Hepatocyte (in vitro differentiated cells): ENCODE data around the gene ARHGEF26. TPM values are rescaled to one million over a fixed set of nuclear protein-coding genes. Genes with fewer than 3 reads are reported as not detected.

Experiments
- DNase-seq: peaks from one replicate; pipeline ENCODE4 v3.0.0-alpha.2; 2016; ENCODE audit warnings: low spot score
- H2AFZ ChIP-seq: fragments of 200-600 bp; sonication (generic); 2 replicates; pipeline ENCODE4 v1.6.0; 2016; ENCODE audit warnings: antibody characterized with exemption, mild to moderate bottlenecking
- H3K27ac ChIP-seq: fragments of 200-600 bp; sonication (generic); 2 replicates; pipeline ENCODE4 v1.5.1; 2016; ENCODE audit warnings: mild to moderate bottlenecking
- H3K27me3 ChIP-seq: fragments of 200-600 bp; sonication (generic); 2 replicates; pipeline ENCODE4 v1.6.1; 2016
- H3K36me3 ChIP-seq: fragments of 200-600 bp; sonication (generic); replicated peaks from 2 replicates; pipeline ENCODE4 v1.5.1; 2016; ENCODE audit warnings: low read depth; ENCODE audit not compliant: insufficient read depth
- H3K4me1 ChIP-seq: fragments of 200-600 bp; sonication (generic); 2 replicates; pipeline ENCODE4 v1.5.1; 2016; ENCODE audit warnings: mild to moderate bottlenecking, moderate library complexity; ENCODE audit not compliant: insufficient read depth
- H3K4me2 ChIP-seq: fragments of 200-600 bp; sonication (generic); 2 replicates; pipeline ENCODE4 v1.6.0; 2016
- H3K4me3 ChIP-seq: fragments of 200-600 bp; sonication (generic); 2 replicates; pipeline ENCODE4 v1.5.1; 2016; ENCODE audit warnings: mild to moderate bottlenecking
- H3K79me2 ChIP-seq: fragments of 200-600 bp; sonication (generic); 2 replicates; pipeline ENCODE4 v1.6.0; 2017; ENCODE audit warnings: mild to moderate bottlenecking
- H3K9me2 ChIP-seq: fragments of 200-600 bp; sonication (generic); replicated peaks from 2 replicates; pipeline ENCODE4 v1.6.0; 2017; ENCODE audit warnings: mild to moderate bottlenecking; ENCODE audit not compliant: insufficient read depth
- H3K9me3 ChIP-seq: fragments of 200-600 bp; sonication (generic); 2 replicates; pipeline ENCODE4 v1.5.1; 2016; ENCODE audit warnings: low read depth, mild to moderate bottlenecking
- H4K20me1 ChIP-seq: fragments of 200-600 bp; sonication (generic); 2 replicates; pipeline ENCODE4 v1.6.0; 2016; ENCODE audit warnings: mild to moderate bottlenecking; ENCODE audit not compliant: insufficient read depth, poor library complexity, severe bottlenecking
- EZH2 ChIP-seq: fragments of 200-600 bp; sonication (generic); IDR thresholded peaks from 2 replicates; pipeline ENCODE4 v1.6.1; 2016; ENCODE audit warnings: antibody characterized with exemption, mild to moderate bottlenecking, borderline replicate concordance
- EZH2phosphoT487 ChIP-seq: fragments of 200-600 bp; sonication (generic); IDR thresholded peaks from one replicate; pipeline ENCODE4 v1.6.1; 2018; ENCODE audit warnings: antibody characterized with exemption, mild to moderate bottlenecking, low read depth, moderate library complexity; ENCODE audit not compliant: unreplicated experiment, severe bottlenecking
- WGBS: methylation state at CpG from one replicate; pipeline ENCODE4 v1.1.6; 2016; ENCODE audit warnings: low lambda C conversion rate; ENCODE audit errors: missing lambda C conversion rate; 5-methylcytosine and 5-hydroxymethylcytosine counted together
- polyA plus RNA-seq: library from polyadenylated mRNA; unstranded; fragments of >200 nt; fragmentation: Nextera tagmentation; extraction: Ambion mirVana; gene quantifications from 2 replicates; pipeline ENCODE4 v1.2.1, GENCODE V29; 2016
- total RNA-seq: library from RNA; depleted of rRNA; stranded (reverse); fragments of >200 nt; gene quantifications from 2 replicates; pipeline ENCODE4 v1.2.3, GENCODE V29; 2014
- TF ChIP-seq, protein P1 (sequence below): fragments of 200-600 bp; sonication (generic); IDR thresholded peaks from 2 replicates; pipeline ENCODE4 v1.5.1; 2016; ENCODE audit warnings: antibody characterized with exemption, mild to moderate bottlenecking; ENCODE audit not compliant: poor library complexity

Gene ARHGEF26
- total and polyA plus RNA-seq, 2 experiments from 2014 or later, result 13.6 to 20.9 TPM

GRCh38 chr3:154275965-154276364 is 154.8 kb downstream of the ARHGEF26 start:
- H3K27me3 ChIP-seq, result no peaks in the 10 kb centered on the region
- no peaks in the 10 kb centered on the region for H4K20me1 ChIP-seq
- WGBS, result 69% methylated on average over 2 of the region's 2 CpGs
- H3K9me2 ChIP-seq, result no peaks in the 10 kb centered on the region
- H3K27ac ChIP-seq, result no peak overlapping the region
- DNase-seq, result no peak
- no peaks in the 10 kb centered on the region for H3K36me3 ChIP-seq
- H3K79me2 ChIP-seq, result peaks cover 3% of the 10 kb centered on the region
- no peak overlapping the region for H2AFZ ChIP-seq
- TF ChIP-seq EZH2phosphoT487, result no peak
- no peak for TF ChIP-seq EZH2
- TF ChIP-seq, protein P1, sequence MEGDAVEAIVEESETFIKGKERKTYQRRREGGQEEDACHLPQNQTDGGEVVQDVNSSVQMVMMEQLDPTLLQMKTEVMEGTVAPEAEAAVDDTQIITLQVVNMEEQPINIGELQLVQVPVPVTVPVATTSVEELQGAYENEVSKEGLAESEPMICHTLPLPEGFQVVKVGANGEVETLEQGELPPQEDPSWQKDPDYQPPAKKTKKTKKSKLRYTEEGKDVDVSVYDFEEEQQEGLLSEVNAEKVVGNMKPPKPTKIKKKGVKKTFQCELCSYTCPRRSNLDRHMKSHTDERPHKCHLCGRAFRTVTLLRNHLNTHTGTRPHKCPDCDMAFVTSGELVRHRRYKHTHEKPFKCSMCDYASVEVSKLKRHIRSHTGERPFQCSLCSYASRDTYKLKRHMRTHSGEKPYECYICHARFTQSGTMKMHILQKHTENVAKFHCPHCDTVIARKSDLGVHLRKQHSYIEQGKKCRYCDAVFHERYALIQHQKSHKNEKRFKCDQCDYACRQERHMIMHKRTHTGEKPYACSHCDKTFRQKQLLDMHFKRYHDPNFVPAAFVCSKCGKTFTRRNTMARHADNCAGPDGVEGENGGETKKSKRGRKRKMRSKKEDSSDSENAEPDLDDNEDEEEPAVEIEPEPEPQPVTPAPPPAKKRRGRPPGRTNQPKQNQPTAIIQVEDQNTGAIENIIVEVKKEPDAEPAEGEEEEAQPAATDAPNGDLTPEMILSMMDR, result no peak
- no peaks in the 10 kb centered on the region for H3K9me3 ChIP-seq
- H3K4me3 ChIP-seq, result no peak overlapping the region
- H3K4me1 ChIP-seq, result no peaks in the 10 kb centered on the region
- H3K4me2 ChIP-seq, result no peak overlapping the region

DNA sequence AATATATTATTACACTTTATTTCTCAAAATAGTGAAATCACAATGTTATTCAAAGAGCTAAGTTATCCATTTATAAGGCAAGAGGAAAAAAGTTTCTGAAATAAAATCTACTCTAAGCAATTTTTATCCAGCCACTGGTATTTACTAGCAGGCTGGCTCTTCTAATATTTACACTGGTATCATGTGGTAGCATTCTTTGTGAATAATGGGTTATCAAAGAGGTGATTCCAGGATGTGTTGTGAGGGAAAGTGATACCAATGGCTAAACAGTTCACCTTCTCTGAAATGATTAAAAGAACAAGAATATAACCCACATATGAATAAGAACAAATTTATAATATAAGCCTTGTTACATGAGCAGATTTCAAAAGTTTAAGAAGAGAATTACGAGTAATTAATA is 159.0 kb downstream of the ARHGEF26 start:
- Histone ChIP-seq H3K27ac (no peak overlapping the region), H3K9me2 (no peaks in the 10 kb centered on the region), H4K20me1 (no peaks in the 10 kb centered on the region), H3K79me2 (no peaks in the 10 kb centered on the region), H3K36me3 (peaks cover 7% of the 10 kb centered on the region), H3K9me3 (no peaks in the 10 kb centered on the region), H3K4me2 (no peak overlapping the region), H3K4me1 (no peaks in the 10 kb centered on the region), H3K27me3 (no peaks in the 10 kb centered on the region), H3K4me3 (no peak overlapping the region), H2AFZ (no peak overlapping the region)
- DNase-seq, result no peak
- TF ChIP-seq, protein P1, result no peak
- TF ChIP-seq EZH2 (no peak), EZH2phosphoT487 (no peak)
- 97% methylated on average over 1 of the region's 1 CpG for WGBS

- DNase-seq, result no peak
- Histone ChIP-seq H4K20me1 (no peaks in the 10 kb centered on the region), H3K9me3 (no peaks in the 10 kb centered on the region), H2AFZ (no peak overlapping the region), H3K79me2 (no peaks in the 10 kb centered on the region), H3K4me2 (no peak overlapping the region), H3K36me3 (peaks cover 7% of the 10 kb centered on the region), H3K27me3 (no peaks in the 10 kb centered on the region), H3K4me3 (no peak overlapping the region), H3K27ac (no peak overlapping the region), H3K9me2 (no peaks in the 10 kb centered on the region), H3K4me1 (no peaks in the 10 kb centered on the region)
- 88% methylated on average over 2 of the region's 2 CpGs for WGBS
- TF ChIP-seq EZH2phosphoT487 (no peak), EZH2 (no peak)
- TF ChIP-seq, protein P1, result no peak
Measured at GRCh38 chr3:154285221-154285620, 164.0 kb downstream of the ARHGEF26 start.

- Histone ChIP-seq H3K4me2 (no peak overlapping the region), H3K27me3 (no peaks in the 10 kb centered on the region), H3K4me1 (no peaks in the 10 kb centered on the region), H3K9me3 (no peaks in the 10 kb centered on the region), H3K9me2 (no peaks in the 10 kb centered on the region), H2AFZ (no peak overlapping the region), H3K4me3 (no peak overlapping the region), H3K27ac (no peak overlapping the region), H3K36me3 (no peaks in the 10 kb centered on the region), H4K20me1 (no peaks in the 10 kb centered on the region), H3K79me2 (no peaks in the 10 kb centered on the region)
- no peak for DNase-seq
- WGBS, result 97% methylated on average over 5 of the region's 5 CpGs
- no peak for TF ChIP-seq EZH2phosphoT487
- no peak for TF ChIP-seq EZH2
- TF ChIP-seq, protein P1, result no peak
Measured at GRCh38 chr3:154290187-154290586, 169.0 kb downstream of the ARHGEF26 start.
